ENCODE measurements around the gene NRARP. TPM values are rescaled to one million over a fixed set of nuclear protein-coding genes. Genes with fewer than 3 reads are reported as not detected.

The NRARP gene
- total RNA-seq, 1 experiment from 2014 or later = 51.5 TPM

GRCh38 chr9:137309368-137310188 lies 7.5 kb upstream of the NRARP start:
- ATAC-seq = no peak
- Mint-ChIP-seq H3K4me3 (no peak overlapping the region), H3K27ac (no peak overlapping the region), H3K4me1 (peaks cover 19% of the 10 kb centered on the region), H3K27me3 (ENCODE audit: low read depth) (no peaks in the 10 kb centered on the region), H3K36me3 (no peaks in the 10 kb centered on the region), H3K9me3 (no peaks in the 10 kb centered on the region)
- no peak for TF ChIP-seq ATF3 (CRISPR knock-in tag; conservative IDR thresholded peaks at IDR 0.05)
- no peak for TF ChIP-seq ETV6 (CRISPR knock-in tag; IDR thresholded peaks at IDR 0.05)
- TF ChIP-seq ZNF138 (CRISPR knock-in tag; conservative IDR thresholded peaks at IDR 0.05) = no peak
- TF ChIP-seq JUN (CRISPR knock-in tag; IDR thresholded peaks at IDR 0.05) = no peak
- no peak for TF ChIP-seq PRRX2 (CRISPR knock-in tag; IDR thresholded peaks at IDR 0.05)
- TF ChIP-seq ZNF396 (CRISPR knock-in tag; IDR thresholded peaks at IDR 0.05; ENCODE audit: borderline replicate concordance) = no peak
- TF ChIP-seq IRF1 (CRISPR knock-in tag; IDR thresholded peaks at IDR 0.05) = no peak
- TF ChIP-seq ZNF671 (CRISPR knock-in tag; IDR thresholded peaks at IDR 0.05) = no peak
- TF ChIP-seq SOX15 (CRISPR knock-in tag; IDR thresholded peaks at IDR 0.05) = no peak
- POLR2A ChIA-PET = no interaction called here
- DNase-seq (ENCODE audit: low spot score) = no peak
- CTCF ChIA-PET = interaction anchor here (2.2 kb wide), 1 partner anchor 7 kb away, joined by 9 read pairs; the partner anchor contains the start of gene NRARP

- H3K4me3 Mint-ChIP-seq = no peak overlapping the region
- peaks cover 10% of the 10 kb centered on the region for H3K27me3 Mint-ChIP-seq (ENCODE audit: low read depth)
- no peaks in the 10 kb centered on the region for H3K9me3 Mint-ChIP-seq
- ChIA-PET CTCF (interaction anchor here (0.7 to 8.6 kb wide), 7 partner anchors 9 to 262 kb away, joined by 3 to 172 read pairs (median 4); partner anchors contain the start of genes NOXA1, NPDC1 and TOR4A), POLR2A (interaction anchor here (1.7 kb wide), 1 partner anchor 13 kb away, joined by 6 read pairs; no protein-coding TSS in a partner anchor)
- H3K4me1 Mint-ChIP-seq = peaks cover 24% of the 10 kb centered on the region
- DNase-seq (ENCODE audit: low spot score) (no peak), ATAC-seq (no peak)
- no peak overlapping the region for H3K27ac Mint-ChIP-seq
- no peaks in the 10 kb centered on the region for H3K36me3 Mint-ChIP-seq
- TF ChIP-seq, protein P1, sequence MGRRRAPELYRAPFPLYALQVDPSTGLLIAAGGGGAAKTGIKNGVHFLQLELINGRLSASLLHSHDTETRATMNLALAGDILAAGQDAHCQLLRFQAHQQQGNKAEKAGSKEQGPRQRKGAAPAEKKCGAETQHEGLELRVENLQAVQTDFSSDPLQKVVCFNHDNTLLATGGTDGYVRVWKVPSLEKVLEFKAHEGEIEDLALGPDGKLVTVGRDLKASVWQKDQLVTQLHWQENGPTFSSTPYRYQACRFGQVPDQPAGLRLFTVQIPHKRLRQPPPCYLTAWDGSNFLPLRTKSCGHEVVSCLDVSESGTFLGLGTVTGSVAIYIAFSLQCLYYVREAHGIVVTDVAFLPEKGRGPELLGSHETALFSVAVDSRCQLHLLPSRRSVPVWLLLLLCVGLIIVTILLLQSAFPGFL (CRISPR knock-in tag; IDR thresholded peaks at IDR 0.05; ENCODE audit: borderline replicate concordance) = no peak
- TF ChIP-seq, protein P2, sequence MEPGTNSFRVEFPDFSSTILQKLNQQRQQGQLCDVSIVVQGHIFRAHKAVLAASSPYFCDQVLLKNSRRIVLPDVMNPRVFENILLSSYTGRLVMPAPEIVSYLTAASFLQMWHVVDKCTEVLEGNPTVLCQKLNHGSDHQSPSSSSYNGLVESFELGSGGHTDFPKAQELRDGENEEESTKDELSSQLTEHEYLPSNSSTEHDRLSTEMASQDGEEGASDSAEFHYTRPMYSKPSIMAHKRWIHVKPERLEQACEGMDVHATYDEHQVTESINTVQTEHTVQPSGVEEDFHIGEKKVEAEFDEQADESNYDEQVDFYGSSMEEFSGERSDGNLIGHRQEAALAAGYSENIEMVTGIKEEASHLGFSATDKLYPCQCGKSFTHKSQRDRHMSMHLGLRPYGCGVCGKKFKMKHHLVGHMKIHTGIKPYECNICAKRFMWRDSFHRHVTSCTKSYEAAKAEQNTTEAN (CRISPR knock-in tag; IDR thresholded peaks at IDR 0.05) = no peak
- TF ChIP-seq NR1H2 (CRISPR knock-in tag; IDR thresholded peaks at IDR 0.05) (no peak), NFYB (CRISPR knock-in tag; conservative IDR thresholded peaks at IDR 0.05; ENCODE audit: low read depth) (no peak), ZNF416 (CRISPR knock-in tag; IDR thresholded peaks at IDR 0.05) (no peak), ZNF263 (CRISPR knock-in tag; IDR thresholded peaks at IDR 0.05; ENCODE audit: low read depth) (no peak), NR2C2 (CRISPR knock-in tag; IDR thresholded peaks at IDR 0.05) (no peak), IRF1 (CRISPR knock-in tag; IDR thresholded peaks at IDR 0.05) (no peak), CDX4 (CRISPR knock-in tag; IDR thresholded peaks at IDR 0.05; ENCODE audit: borderline replicate concordance) (no peak)
- TF ChIP-seq, protein P3, sequence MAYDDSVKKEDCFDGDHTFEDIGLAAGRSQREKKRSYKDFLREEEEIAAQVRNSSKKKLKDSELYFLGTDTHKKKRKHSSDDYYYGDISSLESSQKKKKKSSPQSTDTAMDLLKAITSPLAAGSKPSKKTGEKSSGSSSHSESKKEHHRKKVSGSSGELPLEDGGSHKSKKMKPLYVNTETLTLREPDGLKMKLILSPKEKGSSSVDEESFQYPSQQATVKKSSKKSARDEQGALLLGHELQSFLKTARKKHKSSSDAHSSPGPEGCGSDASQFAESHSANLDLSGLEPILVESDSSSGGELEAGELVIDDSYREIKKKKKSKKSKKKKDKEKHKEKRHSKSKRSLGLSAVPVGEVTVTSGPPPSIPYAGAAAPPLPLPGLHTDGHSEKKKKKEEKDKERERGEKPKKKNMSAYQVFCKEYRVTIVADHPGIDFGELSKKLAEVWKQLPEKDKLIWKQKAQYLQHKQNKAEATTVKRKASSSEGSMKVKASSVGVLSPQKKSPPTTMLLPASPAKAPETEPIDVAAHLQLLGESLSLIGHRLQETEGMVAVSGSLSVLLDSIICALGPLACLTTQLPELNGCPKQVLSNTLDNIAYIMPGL (CRISPR knock-in tag; IDR thresholded peaks at IDR 0.05) = no peak
- TF ChIP-seq, protein P4, sequence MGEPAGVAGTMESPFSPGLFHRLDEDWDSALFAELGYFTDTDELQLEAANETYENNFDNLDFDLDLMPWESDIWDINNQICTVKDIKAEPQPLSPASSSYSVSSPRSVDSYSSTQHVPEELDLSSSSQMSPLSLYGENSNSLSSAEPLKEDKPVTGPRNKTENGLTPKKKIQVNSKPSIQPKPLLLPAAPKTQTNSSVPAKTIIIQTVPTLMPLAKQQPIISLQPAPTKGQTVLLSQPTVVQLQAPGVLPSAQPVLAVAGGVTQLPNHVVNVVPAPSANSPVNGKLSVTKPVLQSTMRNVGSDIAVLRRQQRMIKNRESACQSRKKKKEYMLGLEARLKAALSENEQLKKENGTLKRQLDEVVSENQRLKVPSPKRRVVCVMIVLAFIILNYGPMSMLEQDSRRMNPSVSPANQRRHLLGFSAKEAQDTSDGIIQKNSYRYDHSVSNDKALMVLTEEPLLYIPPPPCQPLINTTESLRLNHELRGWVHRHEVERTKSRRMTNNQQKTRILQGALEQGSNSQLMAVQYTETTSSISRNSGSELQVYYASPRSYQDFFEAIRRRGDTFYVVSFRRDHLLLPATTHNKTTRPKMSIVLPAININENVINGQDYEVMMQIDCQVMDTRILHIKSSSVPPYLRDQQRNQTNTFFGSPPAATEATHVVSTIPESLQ (CRISPR knock-in tag; IDR thresholded peaks at IDR 0.05) = no peak
- TF ChIP-seq, protein P5, sequence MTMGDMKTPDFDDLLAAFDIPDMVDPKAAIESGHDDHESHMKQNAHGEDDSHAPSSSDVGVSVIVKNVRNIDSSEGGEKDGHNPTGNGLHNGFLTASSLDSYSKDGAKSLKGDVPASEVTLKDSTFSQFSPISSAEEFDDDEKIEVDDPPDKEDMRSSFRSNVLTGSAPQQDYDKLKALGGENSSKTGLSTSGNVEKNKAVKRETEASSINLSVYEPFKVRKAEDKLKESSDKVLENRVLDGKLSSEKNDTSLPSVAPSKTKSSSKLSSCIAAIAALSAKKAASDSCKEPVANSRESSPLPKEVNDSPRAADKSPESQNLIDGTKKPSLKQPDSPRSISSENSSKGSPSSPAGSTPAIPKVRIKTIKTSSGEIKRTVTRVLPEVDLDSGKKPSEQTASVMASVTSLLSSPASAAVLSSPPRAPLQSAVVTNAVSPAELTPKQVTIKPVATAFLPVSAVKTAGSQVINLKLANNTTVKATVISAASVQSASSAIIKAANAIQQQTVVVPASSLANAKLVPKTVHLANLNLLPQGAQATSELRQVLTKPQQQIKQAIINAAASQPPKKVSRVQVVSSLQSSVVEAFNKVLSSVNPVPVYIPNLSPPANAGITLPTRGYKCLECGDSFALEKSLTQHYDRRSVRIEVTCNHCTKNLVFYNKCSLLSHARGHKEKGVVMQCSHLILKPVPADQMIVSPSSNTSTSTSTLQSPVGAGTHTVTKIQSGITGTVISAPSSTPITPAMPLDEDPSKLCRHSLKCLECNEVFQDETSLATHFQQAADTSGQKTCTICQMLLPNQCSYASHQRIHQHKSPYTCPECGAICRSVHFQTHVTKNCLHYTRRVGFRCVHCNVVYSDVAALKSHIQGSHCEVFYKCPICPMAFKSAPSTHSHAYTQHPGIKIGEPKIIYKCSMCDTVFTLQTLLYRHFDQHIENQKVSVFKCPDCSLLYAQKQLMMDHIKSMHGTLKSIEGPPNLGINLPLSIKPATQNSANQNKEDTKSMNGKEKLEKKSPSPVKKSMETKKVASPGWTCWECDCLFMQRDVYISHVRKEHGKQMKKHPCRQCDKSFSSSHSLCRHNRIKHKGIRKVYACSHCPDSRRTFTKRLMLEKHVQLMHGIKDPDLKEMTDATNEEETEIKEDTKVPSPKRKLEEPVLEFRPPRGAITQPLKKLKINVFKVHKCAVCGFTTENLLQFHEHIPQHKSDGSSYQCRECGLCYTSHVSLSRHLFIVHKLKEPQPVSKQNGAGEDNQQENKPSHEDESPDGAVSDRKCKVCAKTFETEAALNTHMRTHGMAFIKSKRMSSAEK (CRISPR knock-in tag; IDR thresholded peaks at IDR 0.05; ENCODE audit: borderline replicate concordance) = no peak
Observed at GRCh38 chr9:137308057-137308619, 6.1 kb upstream of the NRARP start.

Data from WTC11 (cell line).